Measurements from ENCODE around the gene MACF1. TPM values are rescaled to one million over a fixed set of nuclear protein-coding genes. Genes with fewer than 3 reads are reported as not detected.

MACF1 gene
- total and polyA plus RNA-seq, 10 donors = 50.8 to 641 (median 414) TPM

DNA sequence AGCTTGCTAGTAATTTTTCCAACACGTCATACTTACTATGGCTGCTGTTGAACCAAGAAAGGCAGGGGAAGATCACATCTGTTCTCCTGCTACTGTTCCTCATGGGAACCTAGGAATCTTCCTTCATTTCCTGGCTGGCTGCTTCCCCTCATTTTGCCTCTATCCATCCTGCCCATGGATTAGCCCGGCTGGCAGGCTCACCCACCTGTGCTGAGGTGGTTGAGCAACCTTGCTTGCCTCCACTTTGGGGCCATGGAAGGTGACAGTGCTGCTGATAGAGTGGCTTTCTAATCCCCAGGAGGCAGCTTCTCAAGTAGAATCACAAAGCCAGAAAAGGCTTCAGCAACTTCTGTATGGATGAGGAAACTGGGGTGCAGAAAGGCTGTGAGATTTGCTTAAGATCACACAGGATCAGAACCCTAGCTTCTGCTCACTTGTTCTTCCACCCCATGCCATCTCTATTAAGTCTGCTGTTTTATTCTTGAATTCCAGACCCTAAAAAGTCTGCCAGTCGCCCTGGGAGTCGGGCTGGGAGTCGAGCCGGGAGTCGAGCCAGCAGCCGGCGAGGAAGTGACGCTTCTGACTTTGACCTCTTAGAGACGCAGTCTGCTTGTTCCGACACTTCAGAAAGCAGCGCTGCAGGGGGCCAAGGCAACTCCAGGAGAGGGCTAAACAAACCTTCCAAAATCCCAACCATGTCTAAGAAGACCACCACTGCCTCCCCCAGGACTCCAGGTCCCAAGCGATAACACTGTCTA, 280.7 kb downstream of the MACF1 start:
- Histone ChIP-seq H3K4me1 (peaks cover 0 to 11% (median under 1%) of the 10 kb centered on the region in 6 donors), H3K36me3 (peaks cover 3 to 83% (median 63%) of the 10 kb centered on the region in 6 donors), H3K4me3 (no peak overlapping the region), H3K27ac (peak overlapping the region in 4 of 8 donors; percentile 33 to 59 (median 41)), H3K27me3 (replicated peaks in 1 of 7) (peaks cover 0 to 1% (median 0%) of the 10 kb centered on the region in 7 donors), H3K9me3 (no peaks in the 10 kb centered on the region)
- no peak for TF ChIP-seq POLR2A (IDR thresholded peaks at IDR 0.05)
- peak; percentile 38 to 45 (median 39) for TF ChIP-seq POLR2AphosphoS5 (IDR thresholded peaks at IDR 0.05)
- DNase-seq = no peak
- whole genome bisulfite sequencing, 5 donors = 82 to 88% (median 84%) methylated on average over 14 of the region's 14 CpGs
- intact Hi-C loops (cut with DNase I; ENCODE audit: low total_unique reads) = no loop called here

DNA sequence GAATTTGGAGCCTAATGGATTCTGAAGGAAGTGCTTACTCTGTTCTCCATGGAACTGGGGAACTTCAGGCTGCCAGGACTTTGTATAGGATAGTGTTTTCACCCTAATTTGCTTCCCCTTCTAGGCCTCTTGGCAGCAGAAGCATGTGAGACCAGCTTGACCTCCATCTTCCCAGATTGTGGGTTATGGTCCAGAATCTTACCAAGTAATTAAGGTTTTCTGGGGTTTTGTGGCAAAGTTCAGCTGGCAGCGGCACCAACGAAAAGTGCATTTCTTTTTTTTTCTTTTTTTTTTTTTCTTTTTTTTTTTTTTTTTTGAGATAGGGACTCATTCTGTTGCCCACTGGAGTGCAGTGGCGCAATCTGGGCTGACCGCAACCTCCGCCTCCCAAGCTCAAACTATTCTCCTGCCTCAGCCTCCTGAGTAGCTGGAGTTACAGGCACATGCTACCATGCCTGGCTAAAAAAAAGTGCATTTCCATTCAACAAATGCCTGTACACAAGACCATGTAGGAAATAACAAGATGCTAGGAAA, 283.6 kb downstream of the MACF1 start:
- H3K4me1 ChIP-seq = peaks cover 0 to 31% (median 16%) of the 10 kb centered on the region in 6 donors
- peaks cover 0 to 30% (median 13%) of the 10 kb centered on the region in 7 donors for H3K27me3 ChIP-seq (replicated peaks in 1 of 7)
- TF ChIP-seq POLR2AphosphoS5 (IDR thresholded peaks at IDR 0.05) = no peak
- TF ChIP-seq, protein P1, sequence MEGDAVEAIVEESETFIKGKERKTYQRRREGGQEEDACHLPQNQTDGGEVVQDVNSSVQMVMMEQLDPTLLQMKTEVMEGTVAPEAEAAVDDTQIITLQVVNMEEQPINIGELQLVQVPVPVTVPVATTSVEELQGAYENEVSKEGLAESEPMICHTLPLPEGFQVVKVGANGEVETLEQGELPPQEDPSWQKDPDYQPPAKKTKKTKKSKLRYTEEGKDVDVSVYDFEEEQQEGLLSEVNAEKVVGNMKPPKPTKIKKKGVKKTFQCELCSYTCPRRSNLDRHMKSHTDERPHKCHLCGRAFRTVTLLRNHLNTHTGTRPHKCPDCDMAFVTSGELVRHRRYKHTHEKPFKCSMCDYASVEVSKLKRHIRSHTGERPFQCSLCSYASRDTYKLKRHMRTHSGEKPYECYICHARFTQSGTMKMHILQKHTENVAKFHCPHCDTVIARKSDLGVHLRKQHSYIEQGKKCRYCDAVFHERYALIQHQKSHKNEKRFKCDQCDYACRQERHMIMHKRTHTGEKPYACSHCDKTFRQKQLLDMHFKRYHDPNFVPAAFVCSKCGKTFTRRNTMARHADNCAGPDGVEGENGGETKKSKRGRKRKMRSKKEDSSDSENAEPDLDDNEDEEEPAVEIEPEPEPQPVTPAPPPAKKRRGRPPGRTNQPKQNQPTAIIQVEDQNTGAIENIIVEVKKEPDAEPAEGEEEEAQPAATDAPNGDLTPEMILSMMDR (IDR thresholded peaks at IDR 0.05 in 8 of 11, conservative IDR thresholded peaks at IDR 0.05 in 3 of 11) = no peak
- no peak for TF ChIP-seq POLR2A (IDR thresholded peaks at IDR 0.05)
- WGBS, 5 donors = 79 to 92% (median 90%) methylated on average over 5 of the region's 5 CpGs
- no peak overlapping the region for H3K27ac ChIP-seq
- no peak for DNase-seq
- peaks cover 0 to 54% (median 42%) of the 10 kb centered on the region in 6 donors for H3K36me3 ChIP-seq
- H3K9me3 ChIP-seq = no peaks in the 10 kb centered on the region
- no peak overlapping the region for H3K4me3 ChIP-seq
- intact Hi-C loops (cut with DNase I; ENCODE audit: low total_unique reads) = no loop called here

DNA sequence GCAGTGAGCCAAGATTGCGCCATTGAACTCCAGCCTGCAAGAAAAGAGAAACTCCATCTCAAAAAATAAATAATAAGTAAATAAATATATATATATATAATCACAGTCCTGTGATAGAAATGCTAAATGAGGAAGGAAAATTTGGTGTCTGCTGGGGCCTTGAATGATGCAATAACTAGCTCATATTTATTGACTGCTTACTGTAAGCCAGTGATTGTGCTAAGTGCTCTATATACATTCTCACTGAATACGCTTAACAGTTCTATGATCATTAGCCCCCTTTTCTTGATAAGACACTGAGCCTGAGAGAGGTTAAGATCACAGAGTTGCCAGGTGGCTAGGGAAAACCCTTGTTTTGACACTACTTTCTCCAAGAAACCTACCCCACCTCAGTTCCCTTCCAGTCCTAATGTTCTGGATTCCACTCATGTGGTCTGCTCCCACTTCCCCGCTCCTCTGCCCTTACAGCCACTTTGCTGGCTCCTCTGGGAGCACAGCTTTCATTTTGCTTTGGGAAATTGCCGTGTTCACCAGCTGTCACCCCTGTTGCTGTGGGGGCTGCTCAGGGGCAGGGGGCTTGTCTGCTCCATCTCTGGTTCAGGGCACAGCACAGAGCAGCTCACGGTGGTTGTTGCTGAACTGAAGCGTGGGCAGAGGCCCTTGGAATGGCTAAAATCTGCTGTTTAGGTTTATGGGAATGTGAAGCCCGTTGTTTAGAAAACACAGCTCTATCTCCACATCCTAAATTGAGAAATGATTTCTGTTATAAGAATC, 284.5 kb downstream of the MACF1 start:
- Histone ChIP-seq H3K9me3 (no peaks in the 10 kb centered on the region), H3K27ac (peak overlapping the region in 1 of 8 donors; percentile 3), H3K27me3 (replicated peaks in 1 of 7) (peaks cover 0 to 39% (median 13%) of the 10 kb centered on the region in 7 donors), H3K36me3 (peaks cover 0 to 45% (median 36%) of the 10 kb centered on the region in 6 donors), H3K4me1 (peaks cover 0 to 31% (median 16%) of the 10 kb centered on the region in 6 donors), H3K4me3 (no peak overlapping the region)
- 67 to 77% (median 69%) methylated on average over 7 of the region's 7 CpGs for WGBS, 5 donors
- no peak for TF ChIP-seq POLR2AphosphoS5 (IDR thresholded peaks at IDR 0.05)
- no peak for TF ChIP-seq POLR2A (IDR thresholded peaks at IDR 0.05)
- TF ChIP-seq, protein P1 (IDR thresholded peaks at IDR 0.05 in 8 of 11, conservative IDR thresholded peaks at IDR 0.05 in 3 of 11) = no peak
- no peak for DNase-seq
- intact Hi-C loops (cut with DNase I; ENCODE audit: low total_unique reads) = no loop called here

DNA sequence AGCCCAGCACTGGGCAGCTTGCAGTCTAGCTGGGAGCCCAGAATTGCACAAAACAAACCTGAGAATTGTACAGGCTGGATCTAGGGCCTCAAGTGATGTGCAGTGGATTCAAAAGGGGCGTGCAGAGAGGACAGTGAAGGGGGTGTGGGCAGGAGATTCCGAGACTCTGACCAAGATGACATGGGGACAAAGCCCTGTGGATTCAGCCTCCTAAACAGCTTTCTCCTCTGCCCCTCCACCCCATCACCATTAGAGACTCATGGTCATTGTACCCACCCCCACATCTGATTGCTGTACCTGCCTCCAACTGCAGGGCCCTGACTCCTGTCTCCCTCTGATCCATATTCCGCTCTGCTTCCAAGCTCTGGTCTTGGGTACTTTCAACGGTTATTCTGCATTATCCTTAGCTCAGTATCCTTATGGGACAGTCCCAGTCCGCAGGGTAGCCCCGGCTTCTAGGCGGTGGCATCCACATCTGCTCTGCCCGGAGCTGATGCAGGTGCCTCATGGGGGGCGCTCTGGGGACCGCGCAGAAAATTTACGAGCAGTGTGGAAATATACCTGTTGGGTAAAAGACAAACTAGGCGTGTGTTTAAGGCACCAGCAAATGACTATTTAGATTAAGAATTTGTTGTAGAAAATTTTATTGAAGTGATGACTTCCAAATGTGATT, 285.2 kb downstream of the MACF1 start:
- no peaks in the 10 kb centered on the region for H3K9me3 ChIP-seq
- TF ChIP-seq POLR2A (IDR thresholded peaks at IDR 0.05) (no peak), POLR2AphosphoS5 (IDR thresholded peaks at IDR 0.05) (peak in 1 of 3 donors; percentile 41)
- intact Hi-C loops (cut with DNase I; ENCODE audit: low total_unique reads) = no loop called here
- no peak for DNase-seq
- peaks cover 0 to 38% (median 30%) of the 10 kb centered on the region in 6 donors for H3K36me3 ChIP-seq
- peaks cover 0 to 31% (median 16%) of the 10 kb centered on the region in 6 donors for H3K4me1 ChIP-seq
- peaks cover 0 to 46% (median 13%) of the 10 kb centered on the region in 7 donors for H3K27me3 ChIP-seq (replicated peaks in 1 of 7)
- 70 to 80% (median 74%) methylated on average over 13 of the region's 13 CpGs for WGBS, 5 donors
- no peak overlapping the region for H3K27ac ChIP-seq
- H3K4me3 ChIP-seq = no peak overlapping the region

All from spleen (tissue), 11 donors.